Measurements from ENCODE around the gene CFAP57. TPM values are rescaled to one million over a fixed set of nuclear protein-coding genes. Genes with fewer than 3 reads are reported as not detected.

The CFAP57 gene
- total and polyA plus RNA-seq, 2 of the 4 experiments (the other 2 are of a cell fraction), result 0.29 to 0.36 TPM

DNA sequence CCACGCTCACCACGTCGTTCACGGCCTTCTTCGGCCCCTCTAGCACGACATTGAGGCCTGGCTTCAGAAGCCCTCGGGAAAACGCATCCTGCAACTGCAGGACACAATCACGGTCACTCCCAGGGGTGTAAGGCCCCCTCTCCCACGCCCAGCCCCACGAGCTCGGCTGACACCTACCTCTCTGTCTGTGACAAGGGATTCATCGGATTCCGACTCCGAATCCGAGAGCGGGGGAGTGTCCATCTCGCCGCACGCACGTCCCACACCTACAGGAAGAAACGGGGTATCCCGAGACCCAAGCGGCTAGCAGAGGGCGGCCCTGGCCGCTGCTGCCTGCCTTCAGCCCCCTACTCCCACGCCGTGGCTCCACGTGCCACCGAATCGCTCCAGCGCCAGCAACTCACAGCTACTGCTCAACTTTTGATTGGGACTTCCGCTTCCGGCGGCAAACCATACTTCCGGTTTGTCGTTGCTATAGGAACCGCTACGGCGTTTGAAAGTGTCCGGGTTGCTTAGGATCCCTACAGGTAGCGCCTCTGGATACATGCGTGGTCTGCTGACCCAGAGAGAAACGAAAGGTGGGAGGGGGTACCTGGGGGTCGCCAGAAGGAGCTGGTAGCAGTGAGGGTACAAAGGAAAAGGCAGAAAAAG is at the start of gene CFAP57, which contains the start of gene EBNA1BP2 (continued):
- TF ChIP-seq, protein P1, sequence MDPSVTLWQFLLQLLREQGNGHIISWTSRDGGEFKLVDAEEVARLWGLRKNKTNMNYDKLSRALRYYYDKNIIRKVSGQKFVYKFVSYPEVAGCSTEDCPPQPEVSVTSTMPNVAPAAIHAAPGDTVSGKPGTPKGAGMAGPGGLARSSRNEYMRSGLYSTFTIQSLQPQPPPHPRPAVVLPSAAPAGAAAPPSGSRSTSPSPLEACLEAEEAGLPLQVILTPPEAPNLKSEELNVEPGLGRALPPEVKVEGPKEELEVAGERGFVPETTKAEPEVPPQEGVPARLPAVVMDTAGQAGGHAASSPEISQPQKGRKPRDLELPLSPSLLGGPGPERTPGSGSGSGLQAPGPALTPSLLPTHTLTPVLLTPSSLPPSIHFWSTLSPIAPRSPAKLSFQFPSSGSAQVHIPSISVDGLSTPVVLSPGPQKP (IDR thresholded peaks at IDR 0.05; ENCODE audit: borderline replicate concordance, low read depth, low read length), result no peak; the same call in 1 of the 2 replicates

DNA sequence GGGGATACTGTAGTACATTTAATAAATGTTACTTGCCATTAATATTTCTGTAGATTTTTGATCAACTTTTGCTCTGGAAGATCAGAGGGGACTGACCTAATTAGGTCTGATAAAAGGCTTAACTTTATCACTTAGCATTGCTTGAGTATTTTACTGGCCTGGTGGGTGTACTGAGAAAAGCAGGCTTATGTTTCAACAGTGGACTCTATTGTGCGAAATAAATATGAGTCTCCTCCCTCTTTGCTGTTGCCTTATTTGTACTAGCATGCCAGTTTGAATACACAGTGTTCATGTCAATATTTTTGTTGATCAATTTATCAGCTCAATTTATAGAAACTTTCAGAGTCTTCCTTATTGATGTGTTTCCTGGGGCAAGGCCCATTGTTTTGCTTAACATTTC is 49.1 kb upstream of the CFAP57 start:
- dilution Hi-C loops (cut with HindIII; ENCODE audit: low sequenced_read_pairs, unreplicated experiment) (no loop called here), in situ Hi-C loops (cut with MboI; ENCODE audit: low sequenced_read_pairs) (no loop called here), intact Hi-C loops (cut with micrococcal nuclease) (no loop called here)
- no peak overlapping the region for H3K14ac ChIP-seq (replicated peaks; ENCODE audit: low read depth, low read length)
- no peak overlapping the region for H2BK15ac ChIP-seq (ENCODE audit: low read depth, low read length)
- CTCF ChIA-PET, result no interaction called here
- H3K4ac ChIP-seq (ENCODE audit: low read depth, low read length), result no peak overlapping the region
- H2BK20ac ChIP-seq (ENCODE audit: low read depth, low read length), result no peak overlapping the region
- H4K20me1 ChIP-seq (ENCODE audit: insufficient read depth, low read length), result no peaks in the 10 kb centered on the region
- no peak overlapping the region for H4K91ac ChIP-seq (ENCODE audit: insufficient read depth, low read depth, low read length)
- H3K4me2 ChIP-seq (ENCODE audit: low read depth, low read length), result no peak overlapping the region
- no peak overlapping the region for H2BK5ac ChIP-seq (ENCODE audit: low read depth, low read length, poor library complexity, severe bottlenecking)
- POLR2A ChIA-PET (ENCODE audit: unreplicated experiment), result no interaction called here
- no peak overlapping the region for H4K8ac ChIP-seq (ENCODE audit: low read depth in 2 of 2, low read length in 2 of 2)
- H2AK5ac ChIP-seq (ENCODE audit: low read depth, low read length), result no peak overlapping the region
- no peak overlapping the region for H3K23ac ChIP-seq (ENCODE audit: low read depth, low read length)
- no peak overlapping the region for H3K4me3 ChIP-seq (ENCODE audit: insufficient read depth, low read depth, low read length)
- no peaks in the 10 kb centered on the region for H3K9me1 ChIP-seq (ENCODE audit: insufficient read depth, low read length)
- DNase-seq (no peak), ATAC-seq (ENCODE audit: low read depth) (no peak)
- H3K9ac ChIP-seq (ENCODE audit: low read depth, low read length), result no peak overlapping the region
- no peaks in the 10 kb centered on the region for H3K36me3 ChIP-seq (ENCODE audit: control insufficient read depth, insufficient read depth, low read length)
- no TSS peak for BruUV-seq (replicated peaks)
- H2AK9ac ChIP-seq (replicated peaks; ENCODE audit: low read depth, low read length, poor library complexity), result no peak overlapping the region
- no peaks in the 10 kb centered on the region for H3K9me3 ChIP-seq (ENCODE audit: control insufficient read depth, insufficient read depth, low read length)
- no peak overlapping the region for H3K56ac ChIP-seq (ENCODE audit: extremely low read depth, insufficient read depth, low read length)
- no peak overlapping the region for H3K18ac ChIP-seq (ENCODE audit: low read depth, low read length)
- H3K4me1 ChIP-seq (ENCODE audit: control insufficient read depth, insufficient read depth, low read length), result no peaks in the 10 kb centered on the region
- WGBS, 2 experiments (ENCODE audit: extremely low coverage in 2 of 2, insufficient read length in 1 of 2), result no CpG with 5 or more reads among the region's 1 CpG
- no peaks in the 10 kb centered on the region for H3K79me1 ChIP-seq (ENCODE audit: low read depth in 1 of 2, low read length in 2 of 2)
- H2BK120ac ChIP-seq (ENCODE audit: low read depth, low read length), result no peak overlapping the region
- no peak overlapping the region for H4K5ac ChIP-seq (ENCODE audit: low read depth, low read length)
- H3K27ac ChIP-seq (ENCODE audit: insufficient read depth, low read length), result no peak overlapping the region
- H3K27me3 ChIP-seq (ENCODE audit: control insufficient read depth, insufficient read depth, low read length), result peaks cover 10% of the 10 kb centered on the region
- no peak for TF ChIP-seq RCOR1 (IDR thresholded peaks at IDR 0.05; ENCODE audit: insufficient replicate concordance, low read length)
- TF ChIP-seq, protein P1 (IDR thresholded peaks at IDR 0.05; ENCODE audit: borderline replicate concordance, low read depth, low read length), result no peak
- no peak for TF ChIP-seq RFX5 (IDR thresholded peaks at IDR 0.05; ENCODE audit: low read depth, low read length)
- no peak for TF ChIP-seq NFE2L2 (IDR thresholded peaks at IDR 0.05; ENCODE audit: low read depth, low read length)
- TF ChIP-seq BHLHE40 (IDR thresholded peaks at IDR 0.05; ENCODE audit: low read depth, low read length), result no peak
- no peak for TF ChIP-seq CHD1 (IDR thresholded peaks at IDR 0.05; ENCODE audit: low read depth, low read length)
- no peak overlapping the region for H2AFZ ChIP-seq (replicated peaks; ENCODE audit: low read length, poor library complexity)

All from IMR-90 (cell line).